AG04450 (cell line): ENCODE measurements around the gene MCM9. TPM values are rescaled to one million over a fixed set of nuclear protein-coding genes. Genes with fewer than 3 reads are reported as not detected.
A peak's percentile ranks its signal among the peaks of the same experiment; 100 is the strongest.

Experiments used
- CTCF ChIA-PET: fragments of 300-600, 350-600 bp; formaldehyde crosslinking; extraction: SDS; loops from one replicate; lab custom pipeline; 2022; ENCODE audit warnings: antibody characterized with exemption, inconsistent platforms; lab: Charles Lee
- POLR2A ChIA-PET: fragments of 350-600 bp; formaldehyde crosslinking; extraction: SDS; loops from one replicate; lab custom pipeline; 2021; ENCODE audit warnings: antibody characterized with exemption, inconsistent platforms; lab: Yijun Ruan, JAX
- DNase-seq: peaks from one replicate; pipeline ENCODE4 v3.0.0-alpha.2; 2011; ENCODE audit warnings: low read depth, low spot score
- H3K27ac ChIP-seq: one replicate; pipeline ENCODE4 v1.5.1; 2012; ENCODE audit warnings: low read depth, low read length, control low read depth
- H3K27me3 ChIP-seq: one replicate; pipeline ENCODE4 v1.6.0; 2012; ENCODE audit warnings: low read length; ENCODE audit not compliant: control insufficient read depth, insufficient read depth
- H3K4me3 ChIP-seq: 2 replicates; pipeline ENCODE4 v1.5.1; 2011; ENCODE audit warnings: mild to moderate bottlenecking, low read depth, low read length, control low read depth
- H3K9me3 ChIP-seq: 2 replicates; pipeline ENCODE4 v1.5.1; 2012; ENCODE audit warnings: low read length; ENCODE audit not compliant: control insufficient read depth, insufficient read depth
- CTCF ChIP-seq: IDR thresholded peaks from 2 replicates; pipeline ENCODE4 v1.5.1; 2011; ENCODE audit warnings: low read depth, low read length, control low read depth, inconsistent platforms
- polyA plus RNA-seq: library from polyadenylated mRNA; depleted of rRNA; stranded (reverse); fragments of >200 nt; gene quantifications from 2 replicates; pipeline ENCODE4 v1.2.3, GENCODE V29; 2011

The MCM9 gene
- polyA plus RNA-seq, 1 experiment = 2.2 TPM

- no peak overlapping the region for H3K27ac ChIP-seq
- no peaks in the 10 kb centered on the region for H3K9me3 ChIP-seq
- H3K4me3 ChIP-seq = no peak overlapping the region
- DNase-seq = no peak
- ChIA-PET CTCF (interaction anchor here (0.6 to 10.8 kb wide), 6 partner anchors 16 to 162 kb away, joined by 3 to 219 read pairs (median 4); no protein-coding TSS in a partner anchor), POLR2A (no interaction called here)
- no peaks in the 10 kb centered on the region for H3K27me3 ChIP-seq
- no peak for TF ChIP-seq CTCF
These were observed 32.3 kb upstream of the MCM9 start for GRCh38 chr6:118967239-118967638.

GRCh38 chr6:118965843-118966370, 30.9 kb upstream of the MCM9 start:
- TF ChIP-seq CTCF = no peak
- Histone ChIP-seq H3K27me3 (no peaks in the 10 kb centered on the region), H3K27ac (no peak overlapping the region), H3K9me3 (no peaks in the 10 kb centered on the region), H3K4me3 (no peak overlapping the region)
- POLR2A ChIA-PET = no interaction called here
- CTCF ChIA-PET = interaction anchor here (10.8 kb wide), 1 partner anchor 144 kb away, joined by 219 read pairs; no protein-coding TSS in a partner anchor
- DNase-seq = no peak

GRCh38 chr6:118965371-118965770, 30.4 kb upstream of the MCM9 start:
- Histone ChIP-seq H3K27ac (no peak overlapping the region), H3K27me3 (no peaks in the 10 kb centered on the region), H3K4me3 (no peak overlapping the region), H3K9me3 (no peaks in the 10 kb centered on the region)
- ChIA-PET CTCF (interaction anchor here (1.2 to 10.8 kb wide), 2 partner anchors 145 to 167 kb away, joined by 4 to 219 read pairs; no protein-coding TSS in a partner anchor), POLR2A (no interaction called here)
- no peak for TF ChIP-seq CTCF
- no peak for DNase-seq

- Histone ChIP-seq H3K27me3 (no peaks in the 10 kb centered on the region), H3K9me3 (no peaks in the 10 kb centered on the region), H3K4me3 (no peak overlapping the region), H3K27ac (no peak overlapping the region)
- ChIA-PET POLR2A (no interaction called here), CTCF (interaction anchor here (1.0 to 10.8 kb wide), 5 partner anchors 13 to 387 kb away, joined by 3 to 219 read pairs (median 4); no protein-coding TSS in a partner anchor)
- DNase-seq = no peak
- TF ChIP-seq CTCF = peak; percentile 34
These were observed 28.0 kb upstream of the MCM9 start for GRCh38 chr6:118963003-118963402.

DNA sequence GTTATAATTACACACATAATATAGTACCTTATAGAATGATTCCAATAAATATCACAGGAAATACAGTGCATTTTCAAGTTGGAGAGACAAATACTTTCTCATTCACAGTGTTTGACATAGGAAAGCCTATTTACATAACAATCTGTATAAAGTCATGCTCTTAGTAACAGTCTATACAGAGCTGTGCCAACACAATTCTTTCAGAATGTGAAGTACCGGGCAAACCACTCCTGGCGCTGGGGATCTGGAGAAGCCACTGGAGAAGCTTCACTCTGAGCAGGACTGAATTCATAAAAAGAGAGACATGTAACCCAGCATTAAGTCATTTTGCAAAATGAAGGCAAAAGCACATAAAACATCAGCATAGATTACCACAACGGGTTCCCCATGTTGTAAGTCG, 24.9 kb upstream of the MCM9 start:
- Histone ChIP-seq H3K9me3 (no peaks in the 10 kb centered on the region), H3K4me3 (no peak overlapping the region), H3K27ac (no peak overlapping the region), H3K27me3 (no peaks in the 10 kb centered on the region)
- POLR2A ChIA-PET = no interaction called here
- DNase-seq = no peak
- CTCF ChIA-PET = interaction anchor here (1.5 kb wide), 1 partner anchor 150 kb away, joined by 3 read pairs; no protein-coding TSS in a partner anchor
- no peak for TF ChIP-seq CTCF
